Activated CD8-positive, alpha-beta T cell treated with anti-CD3 and anti-CD28 coated beads for 36 hours (primary cell): ENCODE data around the gene ASB3. TPM values are rescaled to one million over a fixed set of nuclear protein-coding genes. Genes with fewer than 3 reads are reported as not detected.

Experiments
- ATAC-seq: fragments of 200-7000 bp; cut with Tn5 transposase; one replicate; pipeline ENCODE4 v1.10.0; 2021; ENCODE audit warnings: mild to moderate bottlenecking, moderate library complexity
- CTCF ChIA-PET: fragments of 350-600 bp; sonication (Branson Sonifier 250); formaldehyde crosslinking; loops from one replicate; lab custom pipeline; 2021; ENCODE audit warnings: antibody characterized with exemption; lab: Charles Lee
- POLR2A ChIA-PET: fragments of 350-600 bp; sonication (Branson Sonifier 250); formaldehyde crosslinking; loops from one replicate; lab custom pipeline; 2021; ENCODE audit warnings: antibody characterized with exemption; lab: Charles Lee
- DNase-seq: peaks from one replicate; pipeline ENCODE4 v3.0.0-alpha.2; 2020
- H3K27ac Mint-ChIP-seq: one replicate; pipeline ENCODE4 v1.8.0; 2021; ENCODE audit warnings: mild to moderate bottlenecking, mixed read lengths
- H3K27me3 Mint-ChIP-seq: one replicate; pipeline ENCODE4 v1.8.0; 2021; ENCODE audit warnings: mixed read lengths
- H3K36me3 Mint-ChIP-seq: one replicate; pipeline ENCODE4 v1.8.0; 2021; ENCODE audit warnings: low read depth, mixed read lengths
- H3K4me1 Mint-ChIP-seq: one replicate; pipeline ENCODE4 v1.8.0; 2021; ENCODE audit warnings: low read depth, mixed read lengths
- H3K4me3 Mint-ChIP-seq: one replicate; pipeline ENCODE4 v1.8.0; 2021; ENCODE audit warnings: mild to moderate bottlenecking, moderate library complexity, mixed read lengths
- H3K9me3 Mint-ChIP-seq: one replicate; pipeline ENCODE4 v1.8.0; 2021; ENCODE audit warnings: mixed read lengths
- intact Hi-C: fragments of 100-400 bp; cut with micrococcal nuclease; formaldehyde crosslinking; loops from one replicate; pipeline ENCODE4 v1.10.0; 2022
- total RNA-seq, 2 experiments: library from RNA; stranded (reverse); gene quantifications; one replicate each; pipeline ENCODE4 v1.2.3, GENCODE V29; 2021
- TF ChIP-seq, protein P1 (sequence below): fragments of 200-600 bp; IDR thresholded peaks from one replicate; pipeline ENCODE4 v1.8.0; 2022; ENCODE audit warnings: antibody characterized with exemption, mild to moderate bottlenecking

ASB3 gene
- total RNA-seq, 2 experiments from 2014 or later: 22.9 to 25.3 TPM

DNA sequence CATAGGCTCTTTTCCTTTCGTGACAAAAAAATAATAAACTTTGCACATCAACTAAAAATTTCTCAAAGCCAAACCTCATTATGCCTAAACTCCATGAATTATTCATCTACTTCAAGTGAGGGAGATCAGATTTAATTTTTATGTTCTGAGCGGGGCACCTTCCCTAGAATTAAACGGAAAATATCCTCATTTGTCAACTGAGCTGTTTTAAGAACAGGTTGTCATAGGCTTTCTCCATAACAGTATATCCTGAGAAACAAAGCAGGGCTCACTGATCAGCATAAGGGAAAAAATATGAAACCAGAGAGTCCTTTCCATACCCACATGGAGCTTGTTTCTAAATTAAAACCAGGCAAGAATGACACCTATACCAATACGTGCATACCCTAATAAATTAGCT, 150.6 kb downstream of the ASB3 start:
- CTCF ChIA-PET: no interaction called here
- no peaks in the 10 kb centered on the region for H3K27me3 Mint-ChIP-seq
- no peak for DNase-seq

DNA sequence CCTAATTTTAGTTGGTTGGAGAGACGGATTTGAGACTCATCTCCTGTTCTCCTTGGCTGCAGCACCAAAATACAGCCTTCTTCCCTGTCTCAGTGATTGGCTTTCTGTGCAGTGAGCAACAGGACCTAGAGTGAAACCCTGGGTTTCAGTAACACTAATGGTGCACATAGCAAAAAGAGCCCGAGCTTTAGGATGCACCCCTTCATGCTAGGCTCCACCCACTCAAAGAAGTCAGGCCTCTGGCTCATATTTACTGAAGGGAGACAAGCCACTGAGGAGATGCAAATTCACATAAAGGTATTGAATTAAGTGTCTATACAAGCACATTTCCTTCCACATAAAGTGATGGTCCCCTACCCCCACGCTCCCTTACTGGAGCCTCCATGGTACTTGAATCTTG, 151.1 kb downstream of the ASB3 start:
- no peak for ATAC-seq
- Mint-ChIP-seq H3K27me3 (no peaks in the 10 kb centered on the region), H3K4me3 (no peak overlapping the region), H3K36me3 (no peaks in the 10 kb centered on the region), H3K4me1 (peaks cover 14% of the 10 kb centered on the region), H3K27ac (no peak overlapping the region), H3K9me3 (no peaks in the 10 kb centered on the region)
- ChIA-PET CTCF (no interaction called here), POLR2A (no interaction called here)
- DNase-seq: no peak
- intact Hi-C loops: no loop called here
- TF ChIP-seq, protein P1, sequence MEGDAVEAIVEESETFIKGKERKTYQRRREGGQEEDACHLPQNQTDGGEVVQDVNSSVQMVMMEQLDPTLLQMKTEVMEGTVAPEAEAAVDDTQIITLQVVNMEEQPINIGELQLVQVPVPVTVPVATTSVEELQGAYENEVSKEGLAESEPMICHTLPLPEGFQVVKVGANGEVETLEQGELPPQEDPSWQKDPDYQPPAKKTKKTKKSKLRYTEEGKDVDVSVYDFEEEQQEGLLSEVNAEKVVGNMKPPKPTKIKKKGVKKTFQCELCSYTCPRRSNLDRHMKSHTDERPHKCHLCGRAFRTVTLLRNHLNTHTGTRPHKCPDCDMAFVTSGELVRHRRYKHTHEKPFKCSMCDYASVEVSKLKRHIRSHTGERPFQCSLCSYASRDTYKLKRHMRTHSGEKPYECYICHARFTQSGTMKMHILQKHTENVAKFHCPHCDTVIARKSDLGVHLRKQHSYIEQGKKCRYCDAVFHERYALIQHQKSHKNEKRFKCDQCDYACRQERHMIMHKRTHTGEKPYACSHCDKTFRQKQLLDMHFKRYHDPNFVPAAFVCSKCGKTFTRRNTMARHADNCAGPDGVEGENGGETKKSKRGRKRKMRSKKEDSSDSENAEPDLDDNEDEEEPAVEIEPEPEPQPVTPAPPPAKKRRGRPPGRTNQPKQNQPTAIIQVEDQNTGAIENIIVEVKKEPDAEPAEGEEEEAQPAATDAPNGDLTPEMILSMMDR: no peak

More for the DNA sequence above, 150.6 kb downstream of the ASB3 start:
- no peaks in the 10 kb centered on the region for H3K9me3 Mint-ChIP-seq
- ATAC-seq: no peak
- POLR2A ChIA-PET: no interaction called here
- no peak overlapping the region for H3K4me3 Mint-ChIP-seq
- H3K4me1 Mint-ChIP-seq: peaks cover 14% of the 10 kb centered on the region
- H3K27ac Mint-ChIP-seq: no peak overlapping the region
- intact Hi-C loops: no loop called here
- TF ChIP-seq, protein P1: no peak
- H3K36me3 Mint-ChIP-seq: no peaks in the 10 kb centered on the region

DNA sequence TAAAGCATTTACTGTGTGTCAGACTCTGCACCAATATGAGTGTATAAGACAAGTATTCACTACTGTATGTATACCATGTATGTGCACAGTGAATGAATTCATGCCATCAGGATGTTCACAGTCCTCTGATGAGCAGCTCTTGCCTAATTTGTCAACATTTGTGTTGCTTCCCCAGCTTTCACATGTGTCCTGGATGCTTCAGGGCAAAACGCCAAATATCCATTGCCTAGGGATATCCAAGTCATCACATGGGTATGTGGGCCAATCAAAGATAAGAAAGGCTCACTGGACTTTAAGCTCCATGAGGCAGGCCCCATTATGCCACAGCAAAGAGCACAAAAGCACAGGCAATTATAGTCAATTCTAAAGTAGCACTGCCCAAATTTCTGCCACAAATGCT, 153.3 kb downstream of the ASB3 start:
- POLR2A ChIA-PET: interaction anchor here (0.7 kb wide), 1 partner anchor 1423 kb away, joined by 3 read pairs; no protein-coding TSS in a partner anchor
- Mint-ChIP-seq H3K4me3 (no peak overlapping the region), H3K9me3 (no peaks in the 10 kb centered on the region), H3K4me1 (peaks cover 14% of the 10 kb centered on the region), H3K36me3 (no peaks in the 10 kb centered on the region), H3K27me3 (no peaks in the 10 kb centered on the region), H3K27ac (no peak overlapping the region)
- CTCF ChIA-PET: interaction anchor here (1.3 kb wide), 1 partner anchor 133 kb away, joined by 3 read pairs; no protein-coding TSS in a partner anchor
- DNase-seq (no peak), ATAC-seq (no peak)
- TF ChIP-seq, protein P1: no peak
- intact Hi-C loops: no loop called here

DNA sequence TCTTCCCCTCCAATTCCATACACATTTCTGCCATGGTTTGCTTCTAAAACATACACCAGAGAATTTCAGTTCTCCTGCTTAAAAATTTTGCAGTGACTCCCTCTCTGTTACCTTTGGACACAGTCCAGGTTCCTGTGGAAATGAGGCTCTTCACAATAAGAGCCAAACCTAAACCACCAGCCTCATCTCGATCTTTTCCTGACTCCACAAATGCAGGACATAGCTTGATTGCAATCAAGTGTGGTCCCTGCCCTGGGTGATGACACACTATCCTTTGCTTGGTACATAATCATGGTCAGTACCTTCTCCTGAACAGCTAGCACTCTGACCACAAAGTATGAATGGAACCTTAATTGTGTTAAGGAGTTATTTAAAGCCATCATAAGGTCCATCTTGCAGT, 154.0 kb downstream of the ASB3 start:
- Mint-ChIP-seq H3K27ac (no peak overlapping the region), H3K9me3 (no peaks in the 10 kb centered on the region), H3K4me3 (no peak overlapping the region), H3K36me3 (no peaks in the 10 kb centered on the region), H3K4me1 (peaks cover 14% of the 10 kb centered on the region), H3K27me3 (no peaks in the 10 kb centered on the region)
- TF ChIP-seq, protein P1: no peak
- DNase-seq (no peak), ATAC-seq (no peak)
- intact Hi-C loops: no loop called here
- ChIA-PET CTCF (interaction anchor here (1.3 kb wide), 1 partner anchor 134 kb away, joined by 3 read pairs; no protein-coding TSS in a partner anchor), POLR2A (no interaction called here)

DNA sequence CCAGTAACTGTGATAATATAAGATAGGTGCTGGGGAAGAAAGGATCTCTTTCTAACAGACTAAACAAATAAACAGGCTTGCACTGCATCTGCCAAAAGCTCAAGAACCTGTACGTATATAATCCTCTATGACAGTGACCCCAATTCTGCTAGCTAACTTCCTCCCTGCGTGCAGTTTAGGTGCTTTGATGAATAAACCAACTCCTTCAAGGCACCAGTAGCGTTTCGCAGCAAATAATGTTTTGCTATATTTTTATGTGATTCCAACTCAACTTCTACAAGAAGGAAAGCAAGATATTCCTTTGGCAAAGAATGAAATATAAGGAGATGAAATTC, 154.7 kb downstream of the ASB3 start:
- H3K27ac Mint-ChIP-seq: no peak overlapping the region
- peaks cover 14% of the 10 kb centered on the region for H3K4me1 Mint-ChIP-seq
- intact Hi-C loops: no loop called here
- POLR2A ChIA-PET: interaction anchor here (0.6 kb wide), 1 partner anchor 10 kb away, joined by 3 read pairs; no protein-coding TSS in a partner anchor
- H3K9me3 Mint-ChIP-seq: no peaks in the 10 kb centered on the region
- H3K27me3 Mint-ChIP-seq: no peaks in the 10 kb centered on the region
- DNase-seq: no peak
- TF ChIP-seq, protein P1: no peak
- H3K36me3 Mint-ChIP-seq: no peaks in the 10 kb centered on the region
- H3K4me3 Mint-ChIP-seq: no peak overlapping the region
- CTCF ChIA-PET: interaction anchor here (1.2 to 1.3 kb wide), 2 partner anchors 46 to 135 kb away, joined by 3 read pairs; no protein-coding TSS in a partner anchor
- peak; percentile 62 for ATAC-seq
